Right lung (tissue), 5 donors: Measurements from ENCODE around the gene TGFBI. TPM values are rescaled to one million over a fixed set of nuclear protein-coding genes. Genes with fewer than 3 reads are reported as not detected.

Source experiments
- DNase-seq, 2 donors: peaks; one replicate each; pipeline ENCODE4 v3.0.0-alpha.2; 2013
- polyA plus RNA-seq, 5 donors: library from polyadenylated mRNA; unstranded; fragments of 120-200 nt; gene quantifications; one replicate each; pipeline versions ENCODE4 v1.2.1 to v1.2.3, GENCODE V29; 2013; ENCODE audit warnings: inconsistent platforms in 1 of 5, low replicate concordance in 1 of 5; ENCODE audit not compliant: insufficient read length in 5 of 5, insufficient read depth in 1 of 5

The TGFBI gene
- polyA plus RNA-seq, 5 donors = 126 to 164 (median 135) TPM

DNA sequence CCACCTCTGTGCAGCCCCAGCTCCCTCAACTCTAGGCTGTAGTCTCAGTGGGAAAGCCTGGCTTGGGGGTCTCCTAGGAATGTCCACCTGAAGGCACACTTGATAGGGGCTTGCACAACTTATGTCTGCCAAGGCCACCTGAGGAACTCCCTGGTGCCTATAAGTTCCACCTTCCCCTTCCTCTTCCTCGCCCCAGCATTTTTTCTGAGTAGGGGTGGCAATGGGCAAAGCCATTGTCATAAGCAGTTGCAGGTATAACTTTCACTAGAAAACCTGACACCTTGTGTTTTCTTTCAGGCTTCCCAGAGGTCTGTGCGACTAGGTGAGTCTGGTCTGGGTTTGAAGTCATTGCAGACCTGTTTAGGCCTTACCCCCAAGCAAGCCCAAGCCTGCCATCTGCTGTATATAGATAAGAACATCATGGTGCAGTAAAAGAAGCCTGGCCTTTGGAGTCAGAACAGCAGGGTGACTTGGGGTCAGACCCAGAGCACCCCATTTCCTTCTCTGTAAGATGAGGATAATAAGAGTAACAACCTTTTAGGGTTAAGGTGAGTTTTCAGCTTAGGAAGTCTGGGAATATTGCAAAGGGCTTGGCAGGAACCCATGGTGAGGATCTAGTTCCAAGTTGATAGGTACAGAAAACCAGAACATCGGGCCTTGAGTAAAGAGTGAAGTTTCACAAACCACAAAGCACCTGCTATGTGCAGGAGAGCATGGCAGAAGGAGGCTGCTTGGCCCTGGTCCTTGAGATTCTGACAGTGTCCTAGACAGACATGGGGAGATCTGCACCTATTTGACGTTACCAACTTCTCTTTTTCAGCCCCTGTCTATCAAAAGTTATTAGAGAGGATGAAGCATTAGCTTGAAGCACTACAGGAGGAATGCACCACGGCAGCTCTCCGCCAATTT, 33.8 kb downstream of the TGFBI start:
- no peak for DNase-seq

DNA sequence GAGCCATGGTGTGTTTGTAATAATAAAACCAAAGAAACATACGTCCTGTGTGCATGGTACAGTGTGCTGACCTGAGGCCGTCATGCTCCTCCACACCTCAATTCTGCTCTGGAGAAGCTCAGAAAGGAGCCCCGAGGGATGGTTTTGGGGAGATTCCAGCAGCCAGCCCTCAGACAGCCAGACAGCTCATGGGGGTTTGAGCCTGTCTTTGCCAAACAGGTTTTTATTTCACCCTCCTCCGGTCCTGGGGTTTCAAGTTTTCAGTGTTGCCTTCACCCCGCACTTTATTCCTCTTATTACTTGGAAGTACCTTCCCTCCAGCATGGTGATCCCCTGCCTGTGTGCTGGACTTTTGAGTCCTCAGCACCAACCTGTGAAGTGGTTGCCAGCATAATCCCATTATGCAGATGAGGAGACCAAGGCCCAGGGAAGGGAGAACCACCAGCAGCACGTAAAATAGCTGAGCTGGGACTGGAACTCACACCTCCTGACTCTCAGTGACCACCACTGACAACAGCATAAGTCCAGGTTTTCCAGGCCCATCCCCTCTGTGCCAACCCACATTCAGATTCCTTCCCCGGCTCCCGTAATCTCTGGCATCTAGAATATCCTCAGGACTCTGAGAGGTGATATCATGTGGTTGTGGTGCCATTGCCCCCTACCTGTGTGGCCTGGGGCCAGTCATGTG, 35.1 kb downstream of the TGFBI start:
- DNase-seq = no peak

DNA sequence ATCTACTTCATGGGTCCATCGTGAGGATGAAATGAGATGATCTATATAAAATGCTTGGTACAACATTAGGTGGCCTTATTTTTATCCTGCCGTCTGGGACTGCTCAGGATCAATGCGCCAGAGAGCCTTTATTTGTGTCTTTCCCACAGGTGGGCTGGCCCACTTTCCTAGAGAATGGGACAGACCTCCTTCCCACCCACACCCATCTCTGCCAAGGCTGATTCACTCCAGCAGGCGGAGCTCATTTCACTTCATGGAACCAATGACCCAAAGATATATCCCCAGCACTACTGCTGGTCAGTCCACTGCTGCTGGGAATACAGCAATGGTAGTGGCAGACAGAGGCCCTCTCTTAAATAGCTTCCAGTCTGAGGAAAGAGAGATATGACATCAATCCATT, 35.7 kb downstream of the TGFBI start:
- DNase-seq = no peak

GRCh38 chr5:136065588-136065987, 36.8 kb downstream of the TGFBI start:
- DNase-seq = no peak

GRCh38 chr5:136066661-136067271, 38.0 kb downstream of the TGFBI start:
- DNase-seq = no peak

- DNase-seq = no peak
Observed at GRCh38 chr5:136067422-136067821, 38.6 kb downstream of the TGFBI start.

DNA sequence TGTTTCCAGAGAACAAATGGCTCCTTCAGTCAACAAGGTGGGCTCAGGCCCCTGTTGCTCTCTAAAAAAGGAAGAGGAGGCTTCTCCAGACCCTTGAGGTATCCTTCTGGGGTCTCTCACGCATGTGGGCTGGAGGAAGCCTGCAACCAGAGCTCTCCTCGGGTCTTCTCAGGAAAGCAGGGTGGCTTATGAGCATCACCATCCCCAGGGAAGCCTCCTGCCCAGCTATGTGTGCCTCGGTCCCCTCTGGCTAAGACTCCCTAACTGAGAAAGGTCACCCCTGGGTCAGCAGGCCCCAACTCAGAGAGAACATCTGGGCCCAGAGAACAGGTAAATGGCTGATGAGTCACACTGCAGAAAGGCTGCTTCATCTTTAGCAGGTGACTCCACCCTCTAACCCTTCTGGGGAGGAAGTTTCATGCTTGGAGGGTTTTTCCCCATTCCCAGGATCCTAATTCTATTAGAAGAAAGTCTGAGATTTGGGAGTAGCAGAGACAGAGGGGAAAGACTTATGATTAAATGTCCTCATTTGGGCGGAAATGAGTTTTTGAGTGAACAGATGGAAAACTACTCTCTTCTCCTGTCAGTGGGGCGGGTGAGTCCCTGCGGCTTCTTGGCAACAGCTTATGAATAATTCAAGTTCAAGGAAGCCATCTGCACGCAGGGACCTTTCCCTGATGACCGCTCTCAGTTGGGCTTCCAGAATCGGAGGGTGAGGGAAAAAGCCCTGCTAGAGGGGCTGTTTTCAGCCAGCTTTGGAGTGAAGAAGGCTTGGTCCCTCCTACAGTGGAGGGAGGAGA, 41.9 kb downstream of the TGFBI start:
- peak; percentile 78 to 85 for DNase-seq

DNA sequence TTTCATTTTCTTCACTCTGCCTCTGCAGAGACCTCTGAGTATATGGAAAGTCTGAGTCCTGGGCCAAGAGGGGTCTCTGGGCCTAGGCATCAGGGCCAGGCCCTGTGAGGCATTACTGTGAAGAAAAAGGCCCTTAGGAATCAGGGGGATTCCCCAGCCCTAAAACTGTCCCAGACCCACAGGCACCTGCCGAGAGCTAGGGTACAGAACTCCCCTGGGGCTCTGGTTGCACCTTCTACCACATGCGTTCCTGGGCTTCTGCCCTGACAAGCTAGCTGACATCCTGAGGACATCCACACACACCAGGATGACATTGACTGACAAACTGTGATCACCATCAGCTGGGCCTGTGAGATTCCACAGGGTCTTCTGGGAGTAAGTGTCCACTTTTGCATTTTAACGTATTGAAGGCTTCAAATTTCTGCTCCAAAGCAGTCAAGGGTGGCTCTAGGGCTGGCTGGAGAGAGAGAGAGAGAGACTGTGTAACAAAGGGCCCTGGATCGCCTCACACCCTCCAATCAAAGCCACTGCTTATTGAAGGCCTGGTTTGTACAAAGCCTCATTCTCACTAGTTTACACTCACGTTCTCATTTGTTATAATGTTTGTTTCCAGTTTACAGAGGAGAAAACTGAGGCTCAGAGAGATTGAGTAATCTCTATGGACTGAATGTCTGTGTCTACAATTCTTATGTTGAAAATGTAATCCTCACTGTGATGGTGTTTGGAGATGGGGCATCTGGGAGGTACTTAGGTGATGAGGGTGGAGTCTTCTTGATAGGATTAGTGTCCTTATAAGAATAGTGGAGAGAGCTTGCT, 45.1 kb downstream of the TGFBI start:
- no peak for DNase-seq

DNA sequence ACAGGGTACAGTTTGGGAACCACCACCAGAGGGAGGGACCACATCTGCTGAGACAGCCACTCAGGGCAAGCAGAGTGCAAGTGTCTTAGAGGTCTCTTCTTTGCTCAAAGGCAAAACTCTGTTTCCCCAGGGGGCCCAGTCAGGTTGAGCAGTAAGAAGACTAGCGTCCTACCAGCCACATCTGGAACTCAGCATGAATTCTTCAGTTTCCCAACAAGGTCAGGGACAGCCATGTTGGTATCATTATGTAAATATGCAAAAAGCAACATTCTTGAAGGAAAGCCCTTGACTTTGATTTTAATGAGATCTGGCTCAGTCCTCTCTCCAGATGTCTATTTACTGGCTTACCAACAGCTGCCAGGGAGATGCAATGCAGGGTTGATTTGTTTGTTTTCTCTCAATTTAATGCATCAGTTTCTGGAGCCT, 46.7 kb downstream of the TGFBI start:
- DNase-seq = no peak

- no peak for DNase-seq
Observed at GRCh38 chr5:136076067-136076466, 47.3 kb downstream of the TGFBI start.

GRCh38 chr5:136076881-136077445, 48.2 kb downstream of the TGFBI start:
- DNase-seq = no peak

GRCh38 chr5:136079195-136079985, 50.6 kb downstream of the TGFBI start:
- DNase-seq = no peak

DNA sequence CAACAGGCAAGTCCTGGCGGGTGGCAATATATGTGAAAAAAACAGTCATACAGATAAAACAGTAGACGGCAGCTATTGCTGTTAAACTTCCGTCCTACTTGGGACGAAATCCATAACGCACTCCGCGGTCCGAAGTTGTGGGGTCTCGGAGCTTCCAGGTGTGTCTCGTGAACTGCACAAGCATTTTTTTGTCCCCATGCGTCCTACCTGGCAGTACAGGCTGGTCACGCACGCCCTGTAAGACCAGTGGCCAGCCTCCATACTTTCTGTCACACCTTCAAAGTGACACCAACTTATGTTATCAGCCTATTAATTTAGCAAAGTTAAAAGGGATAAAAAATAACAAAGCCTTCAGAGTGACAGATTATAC, 51.3 kb downstream of the TGFBI start:
- no peak for DNase-seq

DNA sequence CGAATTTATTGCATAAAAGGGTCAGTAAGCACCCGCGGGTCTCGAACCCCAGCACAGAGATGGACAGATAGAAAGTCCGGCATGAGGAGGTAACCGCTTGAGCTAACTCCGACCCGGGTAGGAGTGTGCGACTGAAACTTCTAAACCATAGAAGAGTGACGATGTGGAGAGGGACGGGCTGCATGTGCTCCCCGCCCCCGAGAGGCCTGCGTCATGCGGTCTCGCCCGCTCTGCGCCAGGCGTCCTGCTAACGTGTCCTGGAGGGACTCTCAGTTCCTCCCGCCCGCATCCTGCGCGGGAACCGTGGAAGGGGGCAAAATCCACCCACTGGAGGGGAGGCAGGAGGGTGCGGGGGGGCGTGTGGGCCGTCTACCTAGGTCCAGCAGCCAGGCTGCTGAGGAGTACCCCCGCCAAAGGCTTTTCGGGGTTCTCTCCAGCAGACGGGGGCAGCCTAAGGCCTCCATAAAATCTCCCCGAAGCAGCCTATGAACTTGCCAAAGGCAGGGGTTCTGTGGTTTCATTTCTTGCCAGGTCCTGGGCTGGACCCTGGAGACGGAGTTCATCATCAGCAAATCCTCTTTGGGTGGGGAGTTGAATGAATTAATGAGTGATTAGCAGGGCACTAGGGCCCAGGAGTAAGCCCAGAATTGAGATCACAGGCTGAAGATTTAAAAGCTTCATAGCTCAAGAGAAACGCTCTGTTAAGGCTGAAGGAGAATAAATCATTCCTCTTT, 51.9 kb downstream of the TGFBI start:
- DNase-seq = peak; percentile 84 to 88

DNA sequence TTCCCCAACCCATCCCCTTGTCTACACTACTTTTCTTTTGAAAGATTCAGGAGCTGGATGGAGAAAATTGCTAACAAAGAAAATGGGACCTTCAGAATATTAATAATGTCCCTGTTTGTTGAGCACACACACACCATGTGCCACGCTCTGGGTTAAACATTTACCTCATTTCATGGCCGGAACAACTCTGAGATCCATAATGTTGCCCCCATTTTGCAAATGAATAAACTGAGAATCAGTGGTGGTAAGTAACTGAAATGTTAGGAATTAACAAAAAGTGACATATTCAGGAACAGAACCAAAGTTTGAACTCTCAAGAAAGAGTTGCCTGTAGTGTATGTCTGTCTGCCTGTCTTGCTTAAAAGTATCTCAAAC, 52.4 kb downstream of the TGFBI start:
- no peak for DNase-seq

GRCh38 chr5:136082390-136083193, 53.8 kb downstream of the TGFBI start:
- DNase-seq = peak; percentile 79 to 83

GRCh38 chr5:136084698-136085097, 55.9 kb downstream of the TGFBI start:
- no peak for DNase-seq
